Measurements from ENCODE around the gene ASPSCR1. TPM values are rescaled to one million over a fixed set of nuclear protein-coding genes. Genes with fewer than 3 reads are reported as not detected.
A peak's percentile ranks its signal among the peaks of the same experiment; 100 is the strongest.

Gene ASPSCR1
- total and polyA plus RNA-seq, 2 of the 13 experiments (the other 11 are each of a cell fraction or from before 2014, with no cell fraction given) = 274 to 314 TPM

DNA sequence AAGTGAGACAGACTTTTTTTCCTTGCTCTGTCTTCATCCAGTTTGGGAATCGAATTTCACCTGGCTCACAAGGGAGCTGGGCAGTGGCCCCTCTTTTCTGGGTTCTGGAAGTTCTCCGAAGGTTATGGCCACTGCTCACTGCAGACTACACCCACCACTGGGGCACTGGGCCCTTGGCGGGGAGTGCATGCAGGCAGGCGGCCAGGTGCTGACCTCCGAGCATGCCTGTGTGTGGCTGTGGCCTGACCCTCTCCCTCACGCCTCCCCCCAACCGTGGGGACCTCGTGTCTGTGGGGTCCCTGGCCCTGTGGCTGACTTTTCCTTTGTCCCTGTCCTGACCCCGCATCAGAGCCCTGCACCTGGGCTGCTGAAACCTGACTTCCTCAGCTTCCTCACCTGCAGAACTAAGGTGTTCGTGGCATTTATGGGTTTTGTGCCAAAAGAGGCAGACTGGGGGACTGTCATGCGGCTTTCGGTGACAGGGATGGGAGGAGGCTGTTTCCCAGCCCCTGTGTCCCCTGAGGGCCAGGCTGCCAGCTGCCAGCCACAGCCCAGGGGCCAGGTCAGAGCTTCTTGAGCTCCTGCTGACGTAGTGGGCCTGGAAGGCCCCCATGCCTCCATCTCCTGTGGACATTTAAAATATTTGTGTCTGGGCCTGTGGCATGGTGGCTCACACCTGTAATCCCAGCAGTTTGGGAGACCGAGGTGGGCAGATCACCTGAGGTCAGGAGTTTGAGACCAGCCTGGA lies 21.4 kb downstream of the ASPSCR1 start (continued):
- TF ChIP-seq, protein P1, sequence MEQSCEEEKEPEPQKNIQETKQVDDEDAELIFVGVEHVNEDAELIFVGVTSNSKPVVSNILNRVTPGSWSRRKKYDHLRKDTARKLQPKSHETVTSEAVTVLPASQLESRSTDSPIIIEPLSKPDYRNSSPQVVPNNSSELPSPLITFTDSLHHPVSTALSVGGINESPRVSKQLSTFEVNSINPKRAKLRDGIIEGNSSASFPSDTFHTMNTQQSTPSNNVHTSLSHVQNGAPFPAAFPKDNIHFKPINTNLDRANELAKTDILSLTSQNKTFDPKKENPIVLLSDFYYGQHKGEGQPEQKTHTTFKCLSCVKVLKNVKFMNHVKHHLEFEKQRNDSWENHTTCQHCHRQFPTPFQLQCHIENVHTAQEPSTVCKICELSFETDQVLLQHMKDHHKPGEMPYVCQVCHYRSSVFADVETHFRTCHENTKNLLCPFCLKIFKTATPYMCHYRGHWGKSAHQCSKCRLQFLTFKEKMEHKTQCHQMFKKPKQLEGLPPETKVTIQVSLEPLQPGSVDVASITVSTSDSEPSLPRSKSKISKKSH (CRISPR knock-in tag; IDR thresholded peaks at IDR 0.05; ENCODE audit: borderline replicate concordance) = peak; percentile 62; the same call in 1 of the 2 replicates
- TF ChIP-seq MIER2 (CRISPR knock-in tag; IDR thresholded peaks at IDR 0.05) = no peak
- TF ChIP-seq NFATC3 (CRISPR knock-in tag; IDR thresholded peaks at IDR 0.05) = 0 out of 2 replicates have a peak, but pooled peaks have one; percentile 53
- TF ChIP-seq ELF1 (CRISPR knock-in tag; IDR thresholded peaks at IDR 0.05) = no peak
- no peak for TF ChIP-seq ZNF766 (CRISPR knock-in tag; IDR thresholded peaks at IDR 0.05; ENCODE audit: borderline replicate concordance)
- TF ChIP-seq, protein P2, sequence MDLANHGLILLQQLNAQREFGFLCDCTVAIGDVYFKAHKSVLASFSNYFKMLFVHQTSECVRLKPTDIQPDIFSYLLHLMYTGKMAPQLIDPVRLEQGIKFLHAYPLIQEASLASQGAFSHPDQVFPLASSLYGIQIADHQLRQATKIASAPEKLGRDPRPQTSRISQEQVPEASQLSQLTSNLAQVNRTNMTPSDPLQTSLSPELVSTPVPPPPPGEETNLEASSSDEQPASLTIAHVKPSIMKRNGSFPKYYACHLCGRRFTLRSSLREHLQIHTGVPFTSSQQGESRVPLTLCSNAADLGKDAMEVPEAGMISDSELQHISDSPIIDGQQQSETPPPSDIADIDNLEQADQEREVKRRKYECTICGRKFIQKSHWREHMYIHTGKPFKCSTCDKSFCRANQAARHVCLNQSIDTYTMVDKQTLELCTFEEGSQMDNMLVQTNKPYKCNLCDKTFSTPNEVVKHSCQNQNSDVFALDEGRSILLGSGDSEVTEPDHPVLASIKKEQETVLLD (CRISPR knock-in tag; IDR thresholded peaks at IDR 0.05; ENCODE audit: low read depth) = no peak
- peak; percentile 40 for TF ChIP-seq BRD4 (CRISPR knock-in tag; IDR thresholded peaks at IDR 0.05)
- TF ChIP-seq FOXK1 (CRISPR knock-in tag; IDR thresholded peaks at IDR 0.05; ENCODE audit: borderline replicate concordance, low read depth) = peak; percentile 16
- TF ChIP-seq ZNF367 (CRISPR knock-in tag; IDR thresholded peaks at IDR 0.05; ENCODE audit: borderline replicate concordance) = no peak
- 0 out of 2 replicates have a peak, but pooled peaks have one; percentile 49 for TF ChIP-seq ZNF607 (CRISPR knock-in tag; IDR thresholded peaks at IDR 0.05; ENCODE audit: borderline replicate concordance)
- TF ChIP-seq EEA1 (CRISPR knock-in tag; IDR thresholded peaks at IDR 0.05; ENCODE audit: borderline replicate concordance) = no peak
- TF ChIP-seq ZNF354B (CRISPR knock-in tag; IDR thresholded peaks at IDR 0.05) = no peak
- TF ChIP-seq ZNF572 (CRISPR knock-in tag; IDR thresholded peaks at IDR 0.05) = 0 out of 2 replicates have a peak, but pooled peaks have one; percentile 53
- no peak for TF ChIP-seq MAFF (IDR thresholded peaks at IDR 0.05; ENCODE audit: low read depth, low read length)
- TF ChIP-seq NFE2L1 (CRISPR knock-in tag; IDR thresholded peaks at IDR 0.05; ENCODE audit: borderline replicate concordance) = no peak
- TF ChIP-seq, protein P3, sequence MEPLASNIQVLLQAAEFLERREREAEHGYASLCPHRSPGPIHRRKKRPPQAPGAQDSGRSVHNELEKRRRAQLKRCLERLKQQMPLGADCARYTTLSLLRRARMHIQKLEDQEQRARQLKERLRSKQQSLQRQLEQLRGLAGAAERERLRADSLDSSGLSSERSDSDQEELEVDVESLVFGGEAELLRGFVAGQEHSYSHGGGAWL (CRISPR knock-in tag; IDR thresholded peaks at IDR 0.05) = peak; percentile 43; the same call in 1 of the 2 replicates
- TF ChIP-seq, protein P4, sequence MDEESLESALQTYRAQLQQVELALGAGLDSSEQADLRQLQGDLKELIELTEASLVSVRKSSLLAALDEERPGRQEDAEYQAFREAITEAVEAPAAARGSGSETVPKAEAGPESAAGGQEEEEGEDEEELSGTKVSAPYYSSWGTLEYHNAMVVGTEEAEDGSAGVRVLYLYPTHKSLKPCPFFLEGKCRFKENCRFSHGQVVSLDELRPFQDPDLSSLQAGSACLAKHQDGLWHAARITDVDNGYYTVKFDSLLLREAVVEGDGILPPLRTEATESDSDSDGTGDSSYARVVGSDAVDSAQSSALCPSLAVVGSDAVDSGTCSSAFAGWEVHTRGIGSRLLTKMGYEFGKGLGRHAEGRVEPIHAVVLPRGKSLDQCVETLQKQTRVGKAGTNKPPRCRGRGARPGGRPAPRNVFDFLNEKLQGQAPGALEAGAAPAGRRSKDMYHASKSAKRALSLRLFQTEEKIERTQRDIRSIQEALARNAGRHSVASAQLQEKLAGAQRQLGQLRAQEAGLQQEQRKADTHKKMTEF (CRISPR knock-in tag; IDR thresholded peaks at IDR 0.05) = no peak
- TF ChIP-seq ZNF264 (CRISPR knock-in tag; IDR thresholded peaks at IDR 0.05) = no peak
- TF ChIP-seq AGO2 (optimal IDR thresholded peaks at IDR 0.05; ENCODE audit: low read depth, low read length) = peak; percentile 98
- peak; percentile 15 for TF ChIP-seq CBX1 (IDR thresholded peaks at IDR 0.05; ENCODE audit: low read depth)
- TF ChIP-seq, protein P5, sequence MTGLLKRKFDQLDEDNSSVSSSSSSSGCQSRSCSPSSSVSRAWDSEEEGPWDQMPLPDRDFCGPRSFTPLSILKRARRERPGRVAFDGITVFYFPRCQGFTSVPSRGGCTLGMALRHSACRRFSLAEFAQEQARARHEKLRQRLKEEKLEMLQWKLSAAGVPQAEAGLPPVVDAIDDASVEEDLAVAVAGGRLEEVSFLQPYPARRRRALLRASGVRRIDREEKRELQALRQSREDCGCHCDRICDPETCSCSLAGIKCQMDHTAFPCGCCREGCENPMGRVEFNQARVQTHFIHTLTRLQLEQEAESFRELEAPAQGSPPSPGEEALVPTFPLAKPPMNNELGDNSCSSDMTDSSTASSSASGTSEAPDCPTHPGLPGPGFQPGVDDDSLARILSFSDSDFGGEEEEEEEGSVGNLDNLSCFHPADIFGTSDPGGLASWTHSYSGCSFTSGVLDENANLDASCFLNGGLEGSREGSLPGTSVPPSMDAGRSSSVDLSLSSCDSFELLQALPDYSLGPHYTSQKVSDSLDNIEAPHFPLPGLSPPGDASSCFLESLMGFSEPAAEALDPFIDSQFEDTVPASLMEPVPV (CRISPR knock-in tag; IDR thresholded peaks at IDR 0.05) = 0 out of 2 replicates have a peak, but pooled peaks have one; percentile 32
